ENCODE results near the gene P2RY11.

- TF ChIP-seq POLR2A (IDR thresholded peaks at IDR 0.05; ENCODE audit: low read depth, low read length) = no peak
- no peak for TF ChIP-seq SMC3 (IDR thresholded peaks at IDR 0.05; ENCODE audit: low read depth, low read length)
- no peak for TF ChIP-seq CHD1 (IDR thresholded peaks at IDR 0.05; ENCODE audit: low read depth, low read length)
- no peak for TF ChIP-seq CTCF (conservative IDR thresholded peaks at IDR 0.05; ENCODE audit: low read depth, low read length)
- TF ChIP-seq MXI1 (IDR thresholded peaks at IDR 0.05; ENCODE audit: borderline replicate concordance, low read depth, low read length) = no peak
- no peak for TF ChIP-seq MAFK (IDR thresholded peaks at IDR 0.05; ENCODE audit: low read depth, low read length)
- no peak for TF ChIP-seq RCOR1 (IDR thresholded peaks at IDR 0.05; ENCODE audit: insufficient replicate concordance, low read length)
Observed at GRCh38 chr19:10141973-10142372, 30.5 kb downstream of the P2RY11 start.

All from IMR-90 (cell line).